ENCODE results near the gene MFSD1.

DNA sequence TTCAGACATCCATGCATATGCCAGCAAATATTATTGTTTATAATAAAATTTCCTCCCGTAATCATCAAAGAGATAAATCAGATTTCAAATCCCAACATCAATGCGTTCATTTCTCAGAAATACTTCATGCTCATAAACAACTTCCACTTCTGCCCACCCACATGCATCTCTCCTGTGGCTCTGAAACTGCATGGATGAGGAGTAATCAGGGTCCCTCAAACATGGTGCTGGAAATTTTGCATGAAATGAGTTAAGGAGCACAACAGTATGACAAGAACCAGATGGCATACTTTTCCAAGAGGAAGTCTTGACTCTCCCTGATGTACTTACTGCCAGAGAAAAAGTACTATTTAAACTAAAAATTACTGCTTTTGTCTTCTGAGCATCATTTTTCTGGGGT is 26.9 kb upstream of the MFSD1 start:
- TF ChIP-seq KLF9 (CRISPR knock-in tag; IDR thresholded peaks at IDR 0.05; ENCODE audit: low read depth) (no peak), NFATC3 (CRISPR knock-in tag; IDR thresholded peaks at IDR 0.05) (no peak), DR1 (CRISPR knock-in tag; IDR thresholded peaks at IDR 0.05) (no peak)

Data from HepG2 (cell line).